Jurkat, Clone E6-1 (cell line): ENCODE results near the gene CDC14B.

ENCODE experiments used
- DNase-seq: peaks from one replicate; pipeline ENCODE4 v3.0.0-alpha.2; 2011; ENCODE audit warnings: low read depth, low spot score
- H3K4me3 ChIP-seq: 2 replicates; pipeline ENCODE4 v1.5.1; 2011; ENCODE audit warnings: mild to moderate bottlenecking, low read length, control low read depth, moderate library complexity

Gene CDC14B

DNA sequence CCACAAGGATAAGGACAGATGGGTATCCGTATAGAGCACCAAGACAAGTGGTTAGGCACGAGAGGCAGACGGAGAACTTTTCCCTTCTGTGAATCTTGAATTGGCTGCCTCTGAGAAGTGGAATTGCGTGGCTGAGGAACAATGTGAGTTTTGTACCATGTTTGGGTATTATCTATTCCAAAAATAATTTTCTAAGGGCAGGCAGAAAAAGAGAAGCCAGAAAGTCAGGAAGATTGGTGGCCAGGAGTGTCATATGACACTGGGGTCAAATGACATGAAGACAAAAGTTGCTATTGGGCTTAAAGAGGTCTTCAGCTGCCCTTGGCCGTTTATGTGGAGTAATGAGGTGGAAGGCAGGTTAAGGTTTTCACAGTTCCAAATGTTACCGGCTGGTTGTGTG lies 155.2 kb downstream of the CDC14B start:
- H3K4me3 ChIP-seq, result no peak overlapping the region
- no peak for DNase-seq

- H3K4me3 ChIP-seq, result no peak overlapping the region
- DNase-seq, result no peak
Observed at GRCh38 chr9:96462541-96462940, 157.1 kb downstream of the CDC14B start.

DNA sequence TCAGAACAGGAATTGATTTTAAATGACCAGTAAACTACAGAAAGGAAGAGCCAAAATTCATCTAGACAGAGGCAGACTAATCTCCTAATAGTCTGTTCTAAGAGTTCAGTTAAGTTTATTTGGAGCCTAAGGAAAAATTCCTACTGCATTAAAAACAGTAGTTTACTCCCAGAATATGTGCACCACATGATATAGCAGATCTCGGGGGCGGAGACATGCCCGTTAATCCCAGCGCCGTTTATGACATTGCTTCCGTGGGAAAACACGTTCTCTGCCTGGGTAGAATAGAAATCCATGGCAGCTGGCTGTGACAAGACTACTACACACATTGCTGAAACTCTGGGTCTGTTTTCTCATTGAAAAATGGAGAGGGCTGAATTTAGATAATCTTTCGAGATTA lies 158.3 kb downstream of the CDC14B start:
- H3K4me3 ChIP-seq, result no peak overlapping the region
- DNase-seq, result no peak

GRCh38 chr9:96460882-96461281 lies 158.8 kb downstream of the CDC14B start:
- DNase-seq, result no peak
- H3K4me3 ChIP-seq, result no peak overlapping the region

DNA sequence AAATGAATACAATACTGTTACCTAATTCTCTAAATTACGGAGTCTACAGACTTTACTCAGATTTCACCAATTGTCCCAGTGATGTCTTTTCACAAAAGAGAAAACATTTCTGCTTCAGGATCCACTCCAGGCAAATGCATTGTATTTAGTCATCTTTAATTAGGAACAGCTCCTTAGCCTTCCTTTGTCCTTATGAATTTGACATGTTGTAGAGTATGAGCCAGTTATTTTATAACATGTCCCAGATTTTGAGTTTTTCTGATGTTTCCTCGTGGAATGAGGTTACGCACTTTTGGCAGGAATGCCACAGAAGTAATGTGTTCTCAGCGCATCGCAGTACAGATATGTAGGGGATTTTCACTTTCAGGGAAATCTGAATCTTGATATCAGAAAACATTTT lies 159.2 kb downstream of the CDC14B start:
- DNase-seq, result no peak
- H3K4me3 ChIP-seq, result no peak overlapping the region

DNA sequence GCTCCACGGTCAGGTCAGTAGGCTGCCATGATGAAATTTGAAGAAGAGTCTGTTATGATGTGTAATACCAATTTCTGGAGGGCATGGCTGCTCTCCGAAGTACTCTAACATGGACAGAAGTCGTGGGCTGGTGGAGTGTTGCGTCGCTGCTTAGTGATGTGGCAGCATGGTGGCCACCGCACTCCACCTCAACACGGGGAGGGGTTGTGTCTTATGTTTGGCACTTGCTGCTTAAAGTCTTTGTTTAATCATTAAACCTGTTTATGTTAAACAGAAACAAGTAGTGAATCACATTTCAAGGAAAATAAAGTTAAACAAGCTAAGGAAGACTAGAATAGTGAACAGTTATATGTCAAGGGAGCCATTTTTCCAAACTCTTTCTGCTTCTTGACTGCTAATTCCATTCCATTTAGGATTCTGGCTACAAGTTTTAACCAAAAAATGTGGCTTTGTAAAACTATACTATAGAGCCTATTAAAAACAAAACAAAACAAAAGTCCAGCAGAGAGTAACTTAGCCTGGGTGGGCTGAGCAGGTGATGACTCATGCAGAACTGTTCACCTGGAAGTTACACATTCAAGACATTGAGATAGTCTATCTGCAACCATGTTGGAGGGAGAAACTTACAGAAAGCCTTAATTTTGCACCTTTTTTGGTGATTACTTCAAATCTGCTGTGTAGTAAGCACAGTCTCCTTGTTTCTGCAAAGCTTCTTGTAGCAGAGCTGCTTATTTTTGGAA lies 160.2 kb downstream of the CDC14B start:
- no peak for DNase-seq
- H3K4me3 ChIP-seq, result no peak overlapping the region

- H3K4me3 ChIP-seq, result no peak overlapping the region
- DNase-seq, result no peak
Observed at GRCh38 chr9:96458226-96458625, 161.4 kb downstream of the CDC14B start.

DNA sequence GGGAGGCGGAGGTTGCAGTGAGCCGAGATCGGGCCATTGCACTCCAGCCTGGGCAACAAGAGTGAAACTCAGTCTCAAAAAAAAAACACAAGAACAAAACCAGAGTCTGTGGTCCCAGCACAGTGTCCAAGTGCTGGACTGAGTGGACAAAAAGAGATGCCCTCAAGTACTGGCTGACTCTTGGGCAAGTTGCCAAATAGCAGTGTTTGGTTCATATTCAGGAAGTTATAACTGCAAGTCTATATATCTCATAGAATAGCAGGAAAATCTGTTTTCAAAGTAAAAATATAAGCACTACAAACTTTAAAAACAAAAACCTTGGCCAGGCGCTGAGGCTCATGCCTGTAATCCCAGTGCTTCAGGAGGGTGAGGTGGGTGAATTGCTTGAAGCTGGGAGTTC lies 162.4 kb downstream of the CDC14B start:
- no peak for DNase-seq

DNA sequence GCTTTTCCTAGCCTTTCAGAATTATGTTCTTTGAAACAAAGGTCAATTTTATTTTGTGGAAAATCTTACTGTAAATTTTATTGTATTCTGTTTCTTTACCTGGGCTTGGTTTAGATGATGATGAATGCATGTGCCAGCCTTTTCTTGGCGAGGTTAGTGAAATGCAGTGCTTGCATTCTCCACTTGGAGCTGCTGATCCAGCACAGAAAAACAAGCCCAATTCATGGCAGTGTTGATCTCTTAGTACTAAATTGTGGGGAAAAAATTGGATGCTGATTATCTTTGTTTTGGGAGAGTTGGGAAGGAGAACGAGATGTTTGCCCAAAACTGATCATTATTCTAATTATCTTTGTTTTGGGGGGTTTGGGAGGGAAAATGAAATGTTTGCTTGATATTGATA lies 166.0 kb downstream of the CDC14B start:
- H3K4me3 ChIP-seq, result no peak overlapping the region
- no peak for DNase-seq

More for the DNA sequence above, 162.4 kb downstream of the CDC14B start:
- no peak overlapping the region for H3K4me3 ChIP-seq

DNA sequence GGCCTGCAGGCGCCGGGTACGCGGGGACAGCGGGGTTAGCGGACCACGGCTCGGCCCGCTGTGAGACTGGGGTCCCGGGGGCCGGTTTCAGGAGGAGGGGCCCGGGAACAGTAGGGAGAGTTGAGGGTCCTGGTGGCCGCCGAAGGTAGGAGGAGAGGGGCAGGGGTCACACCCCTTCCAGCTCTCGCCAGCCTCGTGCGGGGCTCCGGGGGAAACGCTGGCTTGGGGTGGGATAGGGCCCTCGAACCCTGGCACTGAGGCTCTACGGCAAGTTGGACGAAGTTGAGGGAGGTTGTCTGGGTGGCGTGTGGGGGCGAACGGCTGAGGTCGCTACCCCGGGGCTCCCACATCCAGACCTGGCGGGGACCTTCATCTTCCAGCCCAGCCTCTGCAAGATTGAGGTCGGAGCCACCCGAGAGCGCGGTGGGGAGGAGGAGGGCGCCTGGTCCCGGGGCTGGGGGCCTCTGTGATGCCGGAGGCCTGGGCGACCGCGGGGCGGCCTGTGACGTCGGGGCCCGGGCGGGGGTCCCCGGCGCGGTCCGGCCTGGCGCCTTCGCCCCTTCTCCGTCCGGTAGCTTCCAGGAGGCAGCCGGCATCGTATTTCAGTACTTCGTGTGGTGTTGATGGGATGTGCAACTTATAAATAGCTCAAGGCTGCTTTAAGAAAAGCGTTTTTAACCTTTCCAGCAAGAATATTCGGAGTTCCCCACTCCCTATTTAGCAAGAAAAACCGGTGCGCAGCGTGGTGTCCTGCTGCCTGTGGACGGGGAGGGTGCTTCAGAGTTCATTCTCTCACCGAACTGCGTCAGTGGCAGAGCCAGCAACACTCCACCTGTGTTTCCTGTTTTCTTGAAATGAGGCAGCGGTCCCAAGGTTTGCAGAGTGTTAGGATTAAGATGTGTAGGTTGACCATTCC lies 168.8 kb downstream of the CDC14B start:
- peak overlapping the region; percentile 63 for H3K4me3 ChIP-seq
- no peak for DNase-seq
